Hematopoietic multipotent progenitor cell treated with erythropoietin and hydrocortisone succinate and interleukin-3 and kit ligand, for 15 days (in vitro differentiated cells): ENCODE measurements around the gene EEPD1.

Experiments used
- DNase-seq: peaks from one replicate; pipeline ENCODE4 v3.0.0-alpha.2; 2015; ENCODE audit warnings: low spot score

EEPD1 gene

DNA sequence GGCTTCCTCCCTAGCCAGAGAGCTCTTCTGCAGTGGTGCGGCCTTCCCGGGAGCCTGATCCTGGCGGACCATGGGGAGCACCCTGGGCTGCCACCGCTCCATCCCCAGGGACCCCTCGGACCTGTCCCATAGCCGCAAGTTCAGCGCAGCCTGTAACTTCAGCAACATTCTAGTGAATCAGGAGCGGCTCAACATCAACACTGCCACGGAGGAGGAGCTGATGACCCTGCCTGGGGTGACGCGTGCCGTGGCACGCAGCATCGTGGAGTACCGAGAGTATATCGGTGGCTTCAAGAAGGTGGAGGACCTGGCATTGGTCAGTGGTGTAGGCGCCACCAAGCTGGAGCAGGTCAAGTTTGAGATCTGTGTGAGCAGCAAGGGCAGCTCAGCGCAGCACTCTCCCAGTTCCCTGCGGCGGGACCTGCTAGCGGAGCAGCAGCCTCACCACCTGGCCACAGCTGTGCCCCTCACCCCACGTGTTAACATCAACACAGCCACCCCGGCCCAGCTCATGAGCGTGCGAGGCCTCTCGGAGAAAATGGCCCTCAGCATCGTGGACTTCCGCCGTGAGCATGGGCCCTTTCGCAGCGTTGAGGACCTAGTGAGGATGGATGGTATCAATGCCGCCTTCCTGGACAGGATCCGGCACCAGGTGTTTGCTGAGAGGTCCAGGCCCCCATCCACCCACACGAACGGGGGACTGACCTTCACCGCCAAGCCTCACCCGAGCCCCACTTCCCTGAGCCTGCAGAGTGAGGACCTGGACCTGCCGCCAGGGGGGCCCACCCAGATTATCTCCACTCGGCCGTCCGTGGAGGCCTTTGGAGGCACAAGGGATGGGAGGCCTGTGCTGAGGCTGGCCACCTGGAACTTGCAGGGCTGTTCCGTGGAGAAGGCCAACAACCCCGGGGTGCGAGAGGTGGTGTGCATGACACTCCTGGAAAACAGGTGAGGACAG is 1.5 kb downstream of the EEPD1 start:
- no peak for DNase-seq

DNA sequence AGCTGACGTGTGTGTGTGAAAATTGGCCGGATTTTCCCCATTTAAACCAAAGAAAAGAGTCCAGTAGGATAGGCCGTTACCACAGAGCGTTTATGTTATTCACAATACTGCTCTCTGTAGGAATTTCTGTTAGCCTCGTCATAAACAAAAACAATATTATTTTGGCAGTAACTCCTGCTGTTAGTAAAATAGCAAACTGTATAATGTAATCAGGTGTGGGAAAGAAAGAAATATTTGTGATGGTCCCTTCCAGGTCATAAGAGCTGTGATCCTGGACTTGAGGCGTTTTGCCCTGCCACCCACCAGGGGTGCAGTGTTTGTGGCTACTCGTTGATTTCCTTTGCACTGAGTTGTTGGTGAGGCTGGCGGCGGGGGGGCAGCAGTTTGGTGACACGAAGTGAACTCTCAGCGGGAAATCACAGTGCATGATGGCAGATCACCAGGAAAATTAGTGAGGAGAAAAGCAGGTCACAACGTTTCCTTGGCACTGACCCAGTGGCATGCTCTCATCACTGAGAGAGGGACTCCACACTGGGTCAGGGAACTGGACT is 2.8 kb downstream of the EEPD1 start:
- no peak for DNase-seq

- no peak for DNase-seq
Measured at GRCh38 chr7:36157527-36158320, 4.7 kb downstream of the EEPD1 start.

DNA sequence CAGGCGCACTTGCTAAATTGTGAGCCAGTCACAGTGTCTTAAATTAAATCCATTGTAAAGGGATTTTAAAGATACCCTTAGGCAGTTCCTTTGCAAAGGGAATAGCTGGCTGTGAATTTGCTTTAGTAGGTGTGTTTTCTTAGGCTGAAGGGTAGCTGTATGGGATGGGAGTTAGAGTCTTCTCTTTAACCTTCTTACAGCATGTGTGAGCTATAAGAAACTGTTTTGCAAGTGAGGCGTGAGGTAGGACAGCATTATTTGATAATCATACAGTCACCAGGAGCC is 5.2 kb downstream of the EEPD1 start:
- DNase-seq: no peak

DNA sequence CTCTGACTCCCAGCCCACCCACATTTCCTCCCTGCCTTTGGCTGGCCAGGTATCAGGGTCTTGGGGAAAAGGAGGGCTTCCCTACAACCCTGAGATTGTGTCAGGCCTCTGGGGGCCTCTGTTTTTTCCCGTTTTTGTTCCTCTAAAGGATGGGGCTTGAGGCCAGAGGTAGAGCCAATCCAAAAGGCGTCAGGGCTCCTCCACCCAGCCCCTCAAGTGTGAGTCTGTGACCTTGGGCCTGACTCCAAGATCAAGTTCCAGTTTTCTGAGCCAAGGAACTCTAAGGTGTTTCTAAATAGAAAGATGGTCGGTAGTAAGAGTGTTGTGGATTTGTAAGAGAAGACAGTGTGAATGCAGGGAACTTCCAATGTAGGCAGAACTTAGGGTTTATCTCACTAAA is 6.6 kb downstream of the EEPD1 start:
- DNase-seq: no peak

- no peak for DNase-seq
Measured at GRCh38 chr7:36160313-36160712, 7.3 kb downstream of the EEPD1 start.

DNA sequence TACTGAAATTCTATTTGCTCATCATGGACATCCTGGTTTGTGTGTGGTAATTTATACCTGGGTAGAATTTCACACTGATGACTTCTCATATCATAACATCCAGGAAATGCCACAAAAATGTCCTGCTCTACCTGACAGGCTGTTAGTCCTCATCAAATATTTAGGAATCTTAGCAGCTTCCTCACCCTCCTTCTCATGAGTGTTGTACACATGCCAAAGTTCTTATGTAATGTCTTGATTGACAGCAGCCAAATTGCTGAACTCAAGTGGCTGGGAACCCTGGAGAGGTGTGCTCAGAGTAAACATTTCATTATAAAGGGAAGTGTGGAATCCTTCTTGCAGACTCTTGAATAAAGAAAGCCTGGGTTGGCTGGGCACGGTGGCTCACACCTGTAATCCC is 8.9 kb downstream of the EEPD1 start:
- DNase-seq: no peak

DNA sequence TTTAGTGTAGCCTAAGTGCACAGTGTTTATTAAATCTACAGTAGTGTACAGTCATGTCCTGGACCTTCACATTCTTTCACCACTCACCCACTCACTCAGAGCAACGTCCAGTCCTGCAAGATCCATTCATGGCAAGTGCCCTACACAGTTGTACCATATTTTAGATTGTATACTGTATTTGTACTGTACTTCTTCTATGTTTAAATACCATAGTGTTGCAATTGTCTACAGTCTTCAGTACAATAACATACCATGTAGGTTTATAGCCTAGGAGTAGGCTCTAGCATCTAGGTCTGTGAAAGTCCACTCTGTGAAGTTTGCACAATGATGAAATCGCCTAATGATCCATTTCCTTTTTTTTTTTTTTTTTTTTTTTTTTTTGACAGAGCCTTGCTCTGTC is 12.0 kb downstream of the EEPD1 start:
- DNase-seq: no peak

- DNase-seq: no peak
Measured at GRCh38 chr7:36165802-36166201, 12.7 kb downstream of the EEPD1 start.

DNA sequence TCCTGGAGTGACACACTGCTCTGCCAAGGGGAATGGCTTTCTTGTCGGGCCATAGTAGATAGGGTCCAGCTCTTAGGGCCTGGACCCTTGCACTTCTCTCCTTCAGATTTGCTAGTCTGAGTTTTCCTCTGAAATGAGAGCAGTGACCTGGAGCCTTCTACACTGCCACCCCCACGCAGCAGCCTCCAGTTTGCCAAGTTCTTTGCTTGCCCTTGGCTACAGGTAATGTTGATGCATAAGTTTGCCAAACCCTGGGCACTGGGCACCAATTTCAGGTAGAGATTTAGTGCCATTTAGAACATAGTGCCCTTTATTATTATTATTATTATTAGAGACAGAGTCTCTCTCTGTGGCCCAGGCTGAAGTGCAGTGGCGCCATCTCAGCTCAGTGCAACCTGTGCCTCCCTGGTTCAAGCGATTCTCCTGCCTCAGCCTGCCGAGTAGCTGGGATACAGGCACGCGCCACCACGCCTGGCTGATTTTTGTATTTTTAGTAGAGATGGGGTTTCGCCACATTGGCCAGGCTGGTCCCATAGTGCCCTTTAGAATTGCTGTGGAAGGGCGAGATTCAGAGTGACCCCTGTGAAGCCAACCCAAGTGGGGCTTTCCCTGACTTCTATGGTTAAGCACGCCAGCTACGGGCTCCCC is 14.5 kb downstream of the EEPD1 start:
- DNase-seq: no peak

- no peak for DNase-seq
Measured at GRCh38 chr7:36171503-36171902, 18.4 kb downstream of the EEPD1 start.

- DNase-seq: no peak
Measured at GRCh38 chr7:36175886-36176285, 22.8 kb downstream of the EEPD1 start.

DNA sequence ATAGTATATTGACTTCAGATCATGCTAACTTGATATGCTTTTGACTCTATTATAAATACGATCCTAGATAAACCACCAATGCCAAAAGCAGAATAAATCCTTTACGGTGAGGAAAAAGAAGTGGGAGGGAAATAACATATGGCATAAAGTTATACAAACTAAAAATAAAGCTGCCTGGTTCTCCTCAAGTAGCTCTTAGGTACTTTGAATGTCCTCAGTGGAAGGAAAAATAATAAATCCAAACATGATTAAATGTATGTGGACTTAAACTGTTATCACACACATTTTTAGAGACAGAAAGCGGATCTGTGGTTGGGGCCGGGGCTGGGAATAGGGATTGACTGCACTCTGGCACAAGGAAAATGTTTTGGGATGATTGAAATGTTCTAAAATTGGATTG is 23.6 kb downstream of the EEPD1 start:
- no peak for DNase-seq

DNA sequence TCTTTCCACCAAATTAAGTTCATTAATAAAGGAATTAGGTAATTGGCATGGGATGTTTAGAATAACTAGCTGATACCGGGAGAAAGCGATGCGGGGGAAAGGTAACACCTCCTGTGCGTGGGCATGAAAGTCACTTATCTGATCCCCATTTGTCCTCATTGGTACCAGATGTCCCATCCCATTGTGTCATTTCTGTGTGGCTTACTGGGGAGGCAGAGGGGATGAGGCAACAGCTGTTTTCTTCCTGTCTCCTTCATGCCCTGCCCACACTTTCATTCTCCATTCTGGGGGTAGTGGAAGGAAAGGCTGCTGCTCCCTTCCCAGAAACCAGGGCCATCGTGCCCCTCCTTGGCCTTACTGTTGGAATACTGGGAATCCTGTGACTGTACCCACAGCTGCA is 27.1 kb downstream of the EEPD1 start:
- DNase-seq: no peak

DNA sequence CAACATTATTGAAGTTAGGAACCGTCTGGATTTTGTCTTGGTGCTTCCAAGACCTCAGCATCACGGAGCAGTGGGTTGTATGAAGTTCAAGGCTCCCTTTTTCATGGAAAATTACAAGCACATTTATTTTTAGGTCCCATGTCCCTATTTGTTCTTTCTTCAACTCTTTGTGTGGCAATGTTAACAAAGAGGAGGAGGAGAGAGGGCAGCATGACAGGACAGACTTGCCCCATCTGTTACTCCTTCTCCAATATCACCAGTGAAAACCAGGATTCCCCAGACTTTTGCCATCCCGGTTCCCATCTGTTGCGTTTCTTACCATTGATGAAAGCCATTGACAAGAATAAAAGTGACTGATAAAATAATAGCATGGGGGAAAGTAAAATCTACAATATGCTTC is 28.6 kb downstream of the EEPD1 start:
- no peak for DNase-seq

DNA sequence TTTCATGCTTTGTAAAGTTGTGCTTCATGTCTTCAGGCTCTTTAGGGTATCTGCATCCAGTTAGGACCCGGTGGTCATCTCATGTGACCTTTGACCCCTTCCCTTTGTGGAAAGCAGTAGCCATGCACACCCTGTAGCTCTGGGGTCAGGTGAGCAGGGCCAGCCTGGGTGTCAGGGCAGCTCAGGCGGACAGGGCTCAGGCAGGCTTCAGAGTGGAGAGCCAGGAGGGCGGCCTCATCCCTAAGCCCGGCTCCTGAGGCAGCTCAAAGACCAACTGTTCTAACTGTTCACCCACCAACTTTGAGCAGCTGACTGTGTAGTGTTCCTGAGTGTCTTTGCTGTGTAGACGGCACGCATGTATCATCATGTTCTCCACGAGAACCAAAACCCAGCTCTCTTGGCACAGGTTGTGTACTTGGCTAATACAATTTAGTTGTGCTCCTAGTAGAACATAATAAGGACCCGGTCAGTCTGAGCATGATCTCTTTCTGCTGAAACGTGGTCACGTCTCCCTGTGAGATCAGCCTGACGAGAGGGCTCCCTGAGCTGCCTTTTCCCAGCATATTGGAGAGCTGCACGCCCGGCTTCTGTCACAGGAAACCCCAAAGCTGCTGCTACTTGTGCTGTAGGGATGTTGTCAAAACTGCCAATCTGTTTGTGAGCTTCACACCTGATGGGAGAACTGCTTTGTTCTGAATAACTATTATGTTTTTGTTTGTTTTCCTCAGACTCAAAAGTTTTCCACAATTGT is 30.0 kb downstream of the EEPD1 start:
- DNase-seq: no peak

GRCh38 chr7:36185092-36185491 is 32.0 kb downstream of the EEPD1 start:
- no peak for DNase-seq

DNA sequence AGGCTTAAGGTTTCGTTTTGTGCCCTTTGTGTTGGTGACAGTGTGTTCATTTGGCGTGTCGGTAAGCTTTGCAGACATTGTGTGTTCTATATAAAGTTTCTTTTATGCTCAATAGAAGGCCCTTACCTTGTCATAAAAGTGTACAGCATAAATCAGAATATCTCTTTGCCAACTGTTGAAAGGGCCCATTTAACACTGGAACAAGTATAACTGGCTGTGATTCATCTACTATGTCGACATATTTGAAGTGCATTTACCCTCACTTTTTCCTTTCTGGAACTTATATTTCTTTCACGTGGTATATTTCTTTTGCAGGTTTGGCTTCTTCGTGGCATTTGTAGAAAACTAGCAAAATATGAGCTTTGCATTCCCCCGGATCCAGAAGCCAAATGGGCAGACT is 32.7 kb downstream of the EEPD1 start:
- no peak for DNase-seq

- DNase-seq: no peak
Measured at GRCh38 chr7:36186359-36187121, 33.5 kb downstream of the EEPD1 start.

DNA sequence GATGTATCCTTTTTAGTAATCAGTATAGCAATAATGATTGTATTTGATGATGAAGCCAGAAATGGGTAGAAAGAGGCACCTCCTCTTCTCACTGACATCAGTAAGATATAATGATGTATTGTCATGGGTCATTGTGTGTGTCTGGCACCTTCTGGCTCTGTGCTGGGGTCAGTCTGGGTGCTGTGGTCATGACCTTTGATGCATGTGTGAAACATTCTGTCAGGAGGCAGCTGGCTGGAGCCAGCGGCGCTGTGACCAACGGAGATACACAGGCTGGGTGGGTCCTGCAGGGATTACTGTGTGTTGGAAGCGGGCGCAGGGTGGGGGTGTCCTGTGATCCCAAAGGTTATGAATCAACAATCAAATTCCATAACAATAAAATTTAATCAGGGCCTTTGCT is 35.2 kb downstream of the EEPD1 start:
- no peak for DNase-seq

GRCh38 chr7:36188906-36189305 is 35.9 kb downstream of the EEPD1 start:
- no peak for DNase-seq
